H1 (cell line): ENCODE results near the gene ADIPOR2. TPM values are rescaled to one million over a fixed set of nuclear protein-coding genes. Genes with fewer than 3 reads are reported as not detected.
"Not testable (repeated sequence)": the region's sequence is repeated elsewhere in the genome, so short reads cannot be mapped to it uniquely, and the experiment has no call there.

Experiments used
- CTCF ChIA-PET: fragments of 300-600 bp; sonication (Branson Sonifier 250); formaldehyde crosslinking; loops from one replicate; lab custom pipeline; 2021; ENCODE audit not compliant: partially characterized antibody; lab: Charles Lee
- POLR2A ChIA-PET: fragments of 300-600 bp; sonication (Branson Sonifier 250); formaldehyde crosslinking; loops from one replicate; lab custom pipeline; 2021; ENCODE audit warnings: inconsistent platforms; ENCODE audit not compliant: partially characterized antibody; lab: Charles Lee
- DNase-seq, 2 experiments: peaks; one replicate each; pipeline versions ENCODE4 v3.0.0 to v3.0.0-alpha.2; 2010 to 2022; ENCODE audit warnings: low spot score in 2 of 2, low read depth in 1 of 2, mixed read lengths in 1 of 2
- FAIRE-seq: peaks from 2 replicates; lab custom pipeline; 2011; peaks lifted over from hg19 to GRCh38; lab: Jason Lieb, UNC
- H2AFZ ChIP-seq: 2 replicates; pipeline ENCODE4 v1.8.1; 2012; ENCODE audit warnings: low read length, inconsistent platforms
- H2AK5ac ChIP-seq: 2 replicates; pipeline ENCODE4 v1.6.1; 2013; ENCODE audit warnings: low read depth, low read length
- H2BK120ac ChIP-seq: replicated peaks from 2 replicates; pipeline ENCODE3; 2013; ENCODE audit warnings: low read depth, low read length, inconsistent platforms
- H2BK12ac ChIP-seq: 2 replicates; pipeline ENCODE4 v1.6.1; 2013; ENCODE audit warnings: low read depth, low read length
- H2BK15ac ChIP-seq: 2 replicates; pipeline ENCODE4 v1.6.1; 2013; ENCODE audit warnings: low read length
- H2BK20ac ChIP-seq: 2 replicates; pipeline ENCODE4 v1.6.1; 2013; ENCODE audit warnings: low read length
- H2BK5ac ChIP-seq: 2 replicates; pipeline ENCODE4 v1.6.1; 2013; ENCODE audit warnings: low read depth, low read length
- H3K14ac ChIP-seq: 2 replicates; pipeline ENCODE4 v1.6.1; 2013; ENCODE audit warnings: inconsistent platforms; ENCODE audit not compliant: insufficient read length
- H3K18ac ChIP-seq: 2 replicates; pipeline ENCODE4 v1.6.1; 2013; ENCODE audit warnings: low read length; ENCODE audit errors: extremely low read depth
- H3K23ac ChIP-seq: 2 replicates; pipeline ENCODE4 v1.6.1; 2013; ENCODE audit warnings: inconsistent platforms; ENCODE audit not compliant: insufficient read length
- H3K23me2 ChIP-seq: 2 replicates; pipeline ENCODE4 v1.6.1; 2013; ENCODE audit warnings: low read depth, low read length
- H3K27ac ChIP-seq: 2 replicates; pipeline ENCODE4 v1.6.1; 2011; ENCODE audit warnings: low read depth, low read length, inconsistent platforms
- H3K27me3 ChIP-seq, 4 experiments: replicated peaks in 1 of 4; 1 replicate in 1 of 4; 2 replicates in 3 of 4; pipeline versions ENCODE4 v1.6.1 to v1.8.1; 2011 to 2013; ENCODE audit warnings: low read length in 3 of 4, mild to moderate bottlenecking in 3 of 4, inconsistent platforms in 2 of 4, mixed read lengths in 2 of 4, moderate library complexity in 1 of 4; ENCODE audit not compliant: control insufficient read depth in 3 of 4, insufficient read depth in 3 of 4; ENCODE audit errors: extremely low read depth in 1 of 4
- H3K36me3 ChIP-seq, 4 experiments: 2 replicates each; pipeline versions ENCODE4 v1.6.1 to v1.8.1; 2011 to 2013; ENCODE audit warnings: mild to moderate bottlenecking in 4 of 4, low read length in 3 of 4, moderate library complexity in 2 of 4, control low read depth in 1 of 4, inconsistent platforms in 1 of 4; ENCODE audit not compliant: insufficient read depth in 4 of 4, control insufficient read depth in 2 of 4
- H3K4ac ChIP-seq: replicated peaks from 2 replicates; pipeline ENCODE3; 2013; ENCODE audit warnings: low read length, low read depth, mixed read lengths, inconsistent platforms; ENCODE audit not compliant: insufficient read length
- H3K4me1 ChIP-seq, 4 experiments: replicated peaks in 1 of 4; 1 replicate in 1 of 4; 2 replicates in 3 of 4; pipeline versions ENCODE4 v1.6.1 to v1.8.1; 2011 to 2013; ENCODE audit warnings: low read length in 3 of 4, inconsistent platforms in 2 of 4, mixed read lengths in 1 of 4; ENCODE audit not compliant: insufficient read depth in 4 of 4, control insufficient read depth in 3 of 4
- H3K4me2 ChIP-seq, 2 experiments: 2 replicates each; pipeline versions ENCODE4 v1.6.1 to v1.8.1; 2011 to 2013; ENCODE audit warnings: low read depth in 2 of 2, low read length in 2 of 2, control low read depth in 1 of 2, inconsistent platforms in 1 of 2, mild to moderate bottlenecking in 1 of 2; ENCODE audit not compliant: insufficient read depth in 1 of 2
- H3K4me3 ChIP-seq, 4 experiments: fragments of 200-600, 300-600 bp in 1 of 4; sonication (generic), shearing (Covaris generic), sonication (Bioruptor Twin) in 1 of 4; 2 replicates each; pipeline versions ENCODE4 v1.5.1 to v1.8.1; 2011 to 2016; ENCODE audit warnings: low read length in 4 of 4, low read depth in 3 of 4, control low read depth in 2 of 4, inconsistent platforms in 2 of 4, mild to moderate bottlenecking in 2 of 4, mixed read lengths in 1 of 4, moderate library complexity in 1 of 4; ENCODE audit not compliant: insufficient read depth in 2 of 4; ENCODE audit errors: extremely low read depth in 1 of 4
- H3K56ac ChIP-seq: replicated peaks from 2 replicates; pipeline ENCODE3; 2013; ENCODE audit warnings: low read depth, mild to moderate bottlenecking, mixed read lengths, low read length, inconsistent platforms; ENCODE audit not compliant: insufficient read length
- H3K79me1 ChIP-seq: 2 replicates; pipeline ENCODE4 v1.6.1; 2013; ENCODE audit warnings: low read depth, low read length, control low read depth
- H3K79me2 ChIP-seq, 2 experiments: 2 replicates each; pipeline versions ENCODE4 v1.6.1 to v1.8.1; 2012 to 2013; ENCODE audit warnings: low read length in 2 of 2, mild to moderate bottlenecking in 2 of 2, inconsistent platforms in 1 of 2; ENCODE audit not compliant: insufficient read depth in 2 of 2, control insufficient read depth in 1 of 2
- H3K9ac ChIP-seq, 4 experiments: replicated peaks in 1 of 4; 1 replicate in 1 of 4; 2 replicates in 3 of 4; pipeline versions ENCODE4 v1.6.1 to v1.8.1; 2011 to 2013; ENCODE audit warnings: low read depth in 3 of 4, low read length in 3 of 4, control low read depth in 2 of 4, mild to moderate bottlenecking in 2 of 4, moderate library complexity in 2 of 4, inconsistent platforms in 1 of 4; ENCODE audit errors: extremely low read depth in 1 of 4
- H3K9me3 ChIP-seq, 2 experiments: 2 replicates each; pipeline versions ENCODE4 v1.6.1 to v1.8.1; 2012 to 2013; ENCODE audit warnings: mild to moderate bottlenecking in 2 of 2, moderate library complexity in 2 of 2, control low read depth in 1 of 2, inconsistent platforms in 1 of 2, low read depth in 1 of 2, low read length in 1 of 2, mixed read lengths in 1 of 2; ENCODE audit not compliant: insufficient read depth in 2 of 2
- H4K20me1 ChIP-seq, 2 experiments: replicated peaks in 1 of 2; 2 replicates each; pipeline versions ENCODE3 to v1.8.1; 2011 to 2013; ENCODE audit warnings: inconsistent platforms in 2 of 2, low read length in 2 of 2, mild to moderate bottlenecking in 1 of 2; ENCODE audit not compliant: insufficient read depth in 2 of 2, control insufficient read depth in 1 of 2
- H4K5ac ChIP-seq: 2 replicates; pipeline ENCODE4 v1.6.1; 2013; ENCODE audit warnings: low read length, low read depth, mixed read lengths, inconsistent platforms; ENCODE audit not compliant: insufficient read length
- H4K8ac ChIP-seq: 2 replicates; pipeline ENCODE4 v1.8.0; 2013; ENCODE audit warnings: mild to moderate bottlenecking, moderate library complexity, low read length, inconsistent platforms; ENCODE audit not compliant: insufficient read depth; ENCODE audit errors: extremely low read depth
- H4K91ac ChIP-seq: replicated peaks from 2 replicates; pipeline ENCODE3; 2013; ENCODE audit warnings: low read length, mixed read lengths, inconsistent platforms; ENCODE audit not compliant: insufficient read length
- WGBS, 2 experiments: shearing (Covaris generic) in 1 of 2; methylation state at CpG; one replicate each; pipeline versions ENCODE4 v1.1.6 to v1.1.7; 2013 to 2015; ENCODE audit warnings: low lambda C conversion rate in 2 of 2, mixed read lengths in 2 of 2, inconsistent platforms in 1 of 2, low coverage in 1 of 2, missing lambda C conversion rate in 1 of 2; ENCODE audit not compliant: insufficient replicate concordance in 2 of 2, insufficient coverage in 1 of 2, insufficient read length in 1 of 2; ENCODE audit errors: extremely low coverage in 1 of 2, missing lambda C conversion rate in 1 of 2; 5-methylcytosine and 5-hydroxymethylcytosine counted together
- polyA plus RNA-seq, 7 experiments: library from polyadenylated mRNA; depleted of rRNA in 3 of 7; stranded (reverse) in 5 of 7; unstranded in 2 of 7; fragments of >200 nt in 5 of 7; fragments of 200-250 nt in 2 of 7; gene quantifications; 1 replicate in 5 of 7; 2 replicates in 1 of 7; 4 replicates in 1 of 7; pipeline versions ENCODE4 v1.2.1 to v1.2.3, GENCODE V29; 2011 to 2013; ENCODE audit warnings: missing spikeins in 2 of 7, mixed read lengths in 2 of 7
- total RNA-seq: library from RNA; stranded (reverse); fragmentation: NEBNext Ultra II Directional; extraction: Animal tissue kit (Norgen Biotek cat#: 25700); gene quantifications from 2 replicates; pipeline ENCODE4 v1.2.1, GENCODE V29; 2021

The ADIPOR2 gene
- total and polyA plus RNA-seq, 2 of the 8 experiments (the other 6 are each of a cell fraction or from before 2014, with no cell fraction given) = 17.5 to 50.8 TPM

DNA sequence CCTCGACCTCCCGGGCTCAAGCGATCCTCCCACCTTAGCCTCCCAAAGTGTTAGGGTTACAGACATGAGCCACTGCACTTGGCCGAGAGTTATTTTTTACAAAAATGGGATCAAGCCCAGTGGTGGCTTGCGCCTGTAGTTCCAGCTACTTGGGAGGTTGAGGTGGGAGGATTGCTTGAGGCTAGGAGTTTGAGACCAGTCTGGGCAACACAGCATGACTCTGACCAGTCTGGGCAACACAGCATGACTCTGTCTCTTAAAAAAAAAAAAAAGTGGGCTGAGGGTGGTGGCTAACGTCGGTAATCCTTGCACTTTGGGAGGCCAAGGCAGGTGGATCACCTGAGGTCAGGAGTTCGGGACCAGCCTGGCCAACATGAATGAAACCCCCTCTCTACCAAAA lies 4.2 kb downstream of the ADIPOR2 start:
- H2AFZ ChIP-seq, H3K4me2 ChIP-seq, H4K5ac ChIP-seq, H3K79me1 ChIP-seq, H3K27me3 ChIP-seq, H3K4me1 ChIP-seq, H3K18ac ChIP-seq, H3K4ac ChIP-seq, H2BK15ac ChIP-seq, H2BK20ac ChIP-seq, H3K9ac ChIP-seq, H3K14ac ChIP-seq, FAIRE-seq, H3K56ac ChIP-seq, H3K9me3 ChIP-seq, H3K27ac ChIP-seq, H3K4me3 ChIP-seq, H3K23me2 ChIP-seq, H2AK5ac ChIP-seq, H4K91ac ChIP-seq, H3K36me3 ChIP-seq, DNase-seq, H2BK120ac ChIP-seq, H2BK12ac ChIP-seq, H2BK5ac ChIP-seq, H3K23ac ChIP-seq: not testable (repeated sequence)
- ChIA-PET POLR2A (interaction anchor here (1.0 to 1.1 kb wide), 2 partner anchors 34 to 96 kb away, joined by 3 read pairs; no protein-coding TSS in a partner anchor), CTCF (interaction anchor here (1.0 kb wide), 1 partner anchor 95 kb away, joined by 3 read pairs; no protein-coding TSS in a partner anchor)
- peaks cover 2 to 20% of the 10 kb centered on the region in 2 experiments for H4K20me1 ChIP-seq
- WGBS, 2 experiments = 86% methylated on average over 8 of the region's 8 CpGs; no CpG with 5 or more reads in 1 of the 2 experiments
- peak overlapping the region; percentile 62; the same call in 1 of the 2 replicates for H4K8ac ChIP-seq
- H3K79me2 ChIP-seq = peaks cover 26 to 86% of the 10 kb centered on the region in 2 experiments
